Omental fat pad (tissue), 4 donors: ENCODE data around the gene MYADM. TPM values are rescaled to one million over a fixed set of nuclear protein-coding genes. Genes with fewer than 3 reads are reported as not detected.

ENCODE experiments used
- ATAC-seq: fragments of 150-250 bp; one replicate; pipeline ENCODE4 v1.9.1; 2016; ENCODE audit warnings: mild to moderate bottlenecking, moderate library complexity; ENCODE audit not compliant: low FRiP score
- DNase-seq: peaks from one replicate; pipeline ENCODE4 v3.0.0-alpha.2; 2019; ENCODE audit warnings: low spot score
- total RNA-seq, 4 donors: library from RNA; depleted of rRNA; stranded (reverse); fragments of >200 nt; gene quantifications; one replicate each; pipeline ENCODE4 v1.1.0, GENCODE V29; 2016
- TF ChIP-seq, protein P1 (sequence below), 3 donors: fragments of 450-650 bp; IDR thresholded peaks; one replicate each; pipeline ENCODE4 v1.5.1; 2016 to 2017; ENCODE audit warnings: antibody characterized with exemption in 3 of 3, mild to moderate bottlenecking in 3 of 3, moderate library complexity in 2 of 3

Gene MYADM
- total RNA-seq, 4 donors from 2014 or later, result 50.6 to 346 (median 97.8) TPM

DNA sequence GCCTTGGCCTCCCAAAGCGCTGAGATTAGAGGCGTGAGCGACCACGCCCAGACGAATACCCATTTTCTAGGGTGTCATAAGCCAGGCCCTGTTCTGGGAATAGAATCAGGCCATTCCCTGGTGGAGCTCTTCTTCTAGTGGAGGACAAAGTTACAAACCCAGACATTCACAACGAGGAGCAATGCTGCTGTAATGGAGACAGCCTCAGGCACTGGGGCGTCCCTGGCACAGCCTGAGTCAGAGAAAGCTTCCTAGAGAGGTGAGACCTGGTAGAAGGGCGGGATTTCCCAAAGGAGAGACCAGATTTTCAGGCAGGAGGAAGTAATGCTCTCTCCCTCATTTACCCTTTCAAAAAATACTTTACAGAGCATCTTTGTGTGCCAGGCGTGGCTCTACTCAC, 27.0 kb downstream of the MYADM start:
- DNase-seq (no peak), ATAC-seq (no peak)
- TF ChIP-seq, protein P1, sequence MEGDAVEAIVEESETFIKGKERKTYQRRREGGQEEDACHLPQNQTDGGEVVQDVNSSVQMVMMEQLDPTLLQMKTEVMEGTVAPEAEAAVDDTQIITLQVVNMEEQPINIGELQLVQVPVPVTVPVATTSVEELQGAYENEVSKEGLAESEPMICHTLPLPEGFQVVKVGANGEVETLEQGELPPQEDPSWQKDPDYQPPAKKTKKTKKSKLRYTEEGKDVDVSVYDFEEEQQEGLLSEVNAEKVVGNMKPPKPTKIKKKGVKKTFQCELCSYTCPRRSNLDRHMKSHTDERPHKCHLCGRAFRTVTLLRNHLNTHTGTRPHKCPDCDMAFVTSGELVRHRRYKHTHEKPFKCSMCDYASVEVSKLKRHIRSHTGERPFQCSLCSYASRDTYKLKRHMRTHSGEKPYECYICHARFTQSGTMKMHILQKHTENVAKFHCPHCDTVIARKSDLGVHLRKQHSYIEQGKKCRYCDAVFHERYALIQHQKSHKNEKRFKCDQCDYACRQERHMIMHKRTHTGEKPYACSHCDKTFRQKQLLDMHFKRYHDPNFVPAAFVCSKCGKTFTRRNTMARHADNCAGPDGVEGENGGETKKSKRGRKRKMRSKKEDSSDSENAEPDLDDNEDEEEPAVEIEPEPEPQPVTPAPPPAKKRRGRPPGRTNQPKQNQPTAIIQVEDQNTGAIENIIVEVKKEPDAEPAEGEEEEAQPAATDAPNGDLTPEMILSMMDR (IDR thresholded peaks at IDR 0.05), result no peak

DNA sequence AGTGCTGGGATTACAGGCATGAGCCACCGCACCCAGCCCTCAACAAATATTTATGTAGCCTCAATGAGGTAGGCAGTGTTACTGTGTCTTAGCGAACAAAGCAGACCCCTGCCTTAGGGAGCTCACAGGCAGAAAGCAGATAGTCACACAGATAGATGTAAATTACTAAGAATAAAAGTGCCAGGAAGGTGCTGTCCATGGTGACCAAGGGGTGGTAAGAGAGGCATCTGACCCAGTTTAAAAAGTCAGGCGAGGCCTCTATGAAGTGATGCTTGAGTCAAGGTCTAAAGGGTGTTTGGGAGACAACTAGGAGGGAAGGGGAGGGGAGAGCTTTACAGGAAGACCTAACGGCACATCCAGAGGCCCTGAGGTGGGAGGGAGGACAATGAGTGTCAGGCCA, 29.0 kb downstream of the MYADM start:
- DNase-seq (no peak), ATAC-seq (no peak)
- TF ChIP-seq, protein P1 (IDR thresholded peaks at IDR 0.05), result no peak

DNA sequence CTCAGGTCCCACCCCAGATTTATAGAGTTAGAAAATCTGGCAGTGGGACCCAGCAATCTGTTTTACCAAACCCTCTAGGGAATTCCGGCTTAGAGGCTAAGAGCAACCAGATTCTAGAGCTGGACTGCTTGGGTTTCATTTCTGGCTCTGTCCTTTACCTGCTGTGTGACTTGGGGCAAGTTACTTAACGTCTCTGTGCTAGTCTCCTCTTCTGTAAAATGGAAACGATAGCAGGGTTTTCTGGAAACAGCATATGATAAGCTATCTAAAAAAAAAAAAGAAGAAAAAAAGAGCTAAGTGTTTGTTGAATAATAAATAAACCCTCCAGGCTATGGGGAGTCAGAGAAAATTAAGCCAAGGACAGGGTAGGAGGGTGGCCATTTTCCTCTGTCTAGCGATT, 29.8 kb downstream of the MYADM start:
- DNase-seq (no peak), ATAC-seq (no peak)
- TF ChIP-seq, protein P1 (IDR thresholded peaks at IDR 0.05), result no peak

DNA sequence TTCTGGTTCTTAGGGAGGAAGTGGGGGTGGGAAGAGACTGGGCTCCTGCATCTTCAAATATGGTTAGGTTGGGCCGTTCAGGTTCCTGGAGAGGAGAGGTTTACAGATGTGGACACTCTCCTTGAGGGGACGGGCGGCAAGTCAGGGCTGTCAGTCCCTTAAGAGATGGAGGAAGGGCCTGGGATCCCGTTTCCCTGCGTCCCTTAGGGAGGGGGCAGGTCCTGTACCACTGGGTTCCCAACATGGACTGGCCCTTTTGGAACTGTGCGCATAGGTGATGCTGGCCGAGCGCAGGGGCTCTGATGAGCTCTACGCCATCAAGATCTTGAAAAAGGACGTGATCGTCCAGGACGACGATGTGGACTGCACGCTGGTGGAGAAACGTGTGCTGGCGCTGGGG, 30.5 kb downstream of the MYADM start:
- ATAC-seq (no peak), DNase-seq (no peak)
- TF ChIP-seq, protein P1 (IDR thresholded peaks at IDR 0.05), result no peak

DNA sequence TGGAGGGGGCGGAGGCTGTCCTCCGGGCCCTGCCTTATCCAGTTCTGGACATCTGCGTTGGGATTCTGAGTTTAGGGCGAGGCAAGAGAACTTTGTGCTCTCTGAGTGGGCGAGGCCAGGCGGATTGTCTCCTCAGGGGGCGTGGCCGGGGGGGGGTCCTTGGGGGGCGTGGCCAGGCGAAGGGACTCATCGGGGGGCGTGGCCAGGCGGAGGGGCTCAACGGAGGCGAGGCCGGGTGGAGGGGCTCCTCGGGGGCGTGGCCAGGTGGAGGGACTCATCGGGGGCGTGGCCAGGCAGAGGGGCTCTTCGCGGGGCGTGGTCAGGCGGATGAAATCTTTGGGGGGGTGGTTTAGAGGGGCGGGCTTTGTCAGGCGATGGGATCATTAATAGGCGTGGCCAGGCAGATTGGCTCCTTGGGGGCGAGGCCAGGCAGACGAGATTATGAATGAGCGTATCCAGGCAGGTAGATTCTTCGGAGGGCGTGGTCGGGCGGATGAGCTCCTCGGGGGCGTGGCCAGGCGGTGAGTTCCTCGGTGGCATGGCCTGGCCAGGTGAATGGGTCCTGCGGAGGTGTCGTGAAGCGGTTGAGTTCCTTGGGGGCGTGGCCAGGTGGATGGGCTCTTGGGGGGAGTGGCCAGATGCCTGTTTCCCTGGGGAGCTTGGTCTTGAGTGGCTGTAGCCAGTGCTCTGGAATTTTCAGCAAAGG, 31.1 kb downstream of the MYADM start:
- TF ChIP-seq, protein P1 (IDR thresholded peaks at IDR 0.05), result no peak
- DNase-seq (no peak), ATAC-seq (no peak)

DNA sequence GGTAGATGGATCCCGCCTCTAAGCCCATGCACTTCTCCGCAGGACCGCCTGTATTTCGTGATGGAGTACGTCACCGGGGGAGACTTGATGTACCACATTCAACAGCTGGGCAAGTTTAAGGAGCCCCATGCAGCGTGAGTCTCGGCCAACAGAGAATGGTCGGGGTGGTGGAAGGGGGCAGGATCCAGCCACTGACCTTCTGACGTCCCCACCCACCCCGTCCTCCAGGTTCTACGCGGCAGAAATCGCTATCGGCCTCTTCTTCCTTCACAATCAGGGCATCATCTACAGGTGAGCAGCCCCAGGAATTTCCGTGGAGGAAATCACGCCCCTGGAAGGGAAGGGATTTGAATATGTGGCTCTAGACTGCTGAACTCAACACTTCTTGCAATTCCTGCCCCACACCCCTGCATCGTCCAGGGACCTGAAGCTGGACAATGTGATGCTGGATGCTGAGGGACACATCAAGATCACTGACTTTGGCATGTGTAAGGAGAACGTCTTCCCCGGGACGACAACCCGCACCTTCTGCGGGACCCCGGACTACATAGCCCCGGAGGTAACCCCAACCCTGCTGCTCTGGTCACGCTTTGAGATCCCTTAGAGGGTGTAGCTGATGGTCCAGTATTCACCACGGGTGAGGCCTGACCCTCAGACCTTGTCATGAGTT, 32.6 kb downstream of the MYADM start:
- DNase-seq (no peak), ATAC-seq (no peak)
- TF ChIP-seq, protein P1 (IDR thresholded peaks at IDR 0.05), result no peak
